ENCODE measurements around the gene PSMD12. TPM values are rescaled to one million over a fixed set of nuclear protein-coding genes. Genes with fewer than 3 reads are reported as not detected.
"Not testable (repeated sequence)": the region's sequence is repeated elsewhere in the genome, so short reads cannot be mapped to it uniquely, and the experiment has no call there.

Gene PSMD12
- total RNA-seq, 2 experiments from 2014 or later = 15.0 to 62.8 TPM

DNA sequence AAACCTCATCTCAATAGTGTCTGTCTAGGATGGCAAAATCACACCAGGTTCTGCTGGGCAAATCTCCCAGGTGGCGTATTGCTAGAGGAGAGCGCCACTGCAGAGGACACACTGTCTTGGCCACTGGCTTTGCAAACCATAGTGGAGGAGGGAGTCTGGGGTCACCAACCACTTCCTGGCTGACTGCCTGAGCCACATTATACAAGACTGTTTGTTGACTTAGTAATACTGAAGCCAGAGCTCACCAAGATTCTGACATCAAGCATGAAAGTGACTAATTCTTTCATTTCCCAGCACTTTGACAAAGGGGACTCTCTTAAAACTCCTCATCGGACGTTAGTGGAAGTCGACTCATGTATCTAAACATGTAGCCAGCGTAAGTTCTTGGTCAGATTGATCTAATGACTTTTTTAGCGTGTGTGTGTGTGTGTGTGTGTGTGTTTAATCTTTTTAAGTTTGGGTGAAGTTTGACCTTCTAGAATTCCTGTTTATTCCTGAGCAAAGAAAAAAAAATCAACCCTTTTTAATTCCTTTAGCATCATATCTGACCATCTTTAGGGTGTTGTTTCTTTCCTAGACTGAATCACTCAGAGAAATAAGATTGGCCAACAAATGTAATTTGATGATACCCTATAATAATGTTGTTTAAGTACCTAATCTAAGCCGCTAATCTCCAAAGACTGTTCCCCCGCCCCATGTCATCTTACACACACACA is 24.4 kb upstream of the PSMD12 start:
- Histone ChIP-seq H3K9me2 (ENCODE audit: insufficient read depth, low read length) (no peaks in the 10 kb centered on the region), H3K36me3 (ENCODE audit: insufficient read depth, low read length) (no peaks in the 10 kb centered on the region), H3K4me3 (ENCODE audit: low read depth, low read length, poor library complexity, severe bottlenecking) (no peak overlapping the region), H4K20me1 (ENCODE audit: insufficient read depth, low read length) (no peaks in the 10 kb centered on the region; the same call in 1 of the 2 replicates), H3K4me1 (ENCODE audit: insufficient read depth, low read length, poor library complexity, severe bottlenecking) (no peaks in the 10 kb centered on the region), H2AFZ (ENCODE audit: low read length) (no peak overlapping the region), H3K4me2 (ENCODE audit: low read length) (no peak overlapping the region), H3K9me3 (ENCODE audit: low read length) (no peaks in the 10 kb centered on the region), H3K79me2 (ENCODE audit: insufficient read depth, low read depth, low read length) (no peaks in the 10 kb centered on the region), H3K27ac (ENCODE audit: low read depth, low read length, poor library complexity, severe bottlenecking) (no peak overlapping the region)
- BruUV-seq (replicated peaks) = no TSS peak
- ChIA-PET POLR2A (no interaction called here), CTCF (ENCODE audit: unreplicated experiment) (no interaction called here)
- DNase-seq (ENCODE audit: low spot score) = no peak
- intact Hi-C loops (cut with micrococcal nuclease; ENCODE audit: unreplicated experiment) = no loop called here
- no peak for TF ChIP-seq EZH2phosphoT487 (IDR thresholded peaks at IDR 0.05; ENCODE audit: borderline replicate concordance, low read depth, low read length)
- TF ChIP-seq, protein P1, sequence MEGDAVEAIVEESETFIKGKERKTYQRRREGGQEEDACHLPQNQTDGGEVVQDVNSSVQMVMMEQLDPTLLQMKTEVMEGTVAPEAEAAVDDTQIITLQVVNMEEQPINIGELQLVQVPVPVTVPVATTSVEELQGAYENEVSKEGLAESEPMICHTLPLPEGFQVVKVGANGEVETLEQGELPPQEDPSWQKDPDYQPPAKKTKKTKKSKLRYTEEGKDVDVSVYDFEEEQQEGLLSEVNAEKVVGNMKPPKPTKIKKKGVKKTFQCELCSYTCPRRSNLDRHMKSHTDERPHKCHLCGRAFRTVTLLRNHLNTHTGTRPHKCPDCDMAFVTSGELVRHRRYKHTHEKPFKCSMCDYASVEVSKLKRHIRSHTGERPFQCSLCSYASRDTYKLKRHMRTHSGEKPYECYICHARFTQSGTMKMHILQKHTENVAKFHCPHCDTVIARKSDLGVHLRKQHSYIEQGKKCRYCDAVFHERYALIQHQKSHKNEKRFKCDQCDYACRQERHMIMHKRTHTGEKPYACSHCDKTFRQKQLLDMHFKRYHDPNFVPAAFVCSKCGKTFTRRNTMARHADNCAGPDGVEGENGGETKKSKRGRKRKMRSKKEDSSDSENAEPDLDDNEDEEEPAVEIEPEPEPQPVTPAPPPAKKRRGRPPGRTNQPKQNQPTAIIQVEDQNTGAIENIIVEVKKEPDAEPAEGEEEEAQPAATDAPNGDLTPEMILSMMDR (conservative IDR thresholded peaks at IDR 0.05; ENCODE audit: low read length) = no peak

DNA sequence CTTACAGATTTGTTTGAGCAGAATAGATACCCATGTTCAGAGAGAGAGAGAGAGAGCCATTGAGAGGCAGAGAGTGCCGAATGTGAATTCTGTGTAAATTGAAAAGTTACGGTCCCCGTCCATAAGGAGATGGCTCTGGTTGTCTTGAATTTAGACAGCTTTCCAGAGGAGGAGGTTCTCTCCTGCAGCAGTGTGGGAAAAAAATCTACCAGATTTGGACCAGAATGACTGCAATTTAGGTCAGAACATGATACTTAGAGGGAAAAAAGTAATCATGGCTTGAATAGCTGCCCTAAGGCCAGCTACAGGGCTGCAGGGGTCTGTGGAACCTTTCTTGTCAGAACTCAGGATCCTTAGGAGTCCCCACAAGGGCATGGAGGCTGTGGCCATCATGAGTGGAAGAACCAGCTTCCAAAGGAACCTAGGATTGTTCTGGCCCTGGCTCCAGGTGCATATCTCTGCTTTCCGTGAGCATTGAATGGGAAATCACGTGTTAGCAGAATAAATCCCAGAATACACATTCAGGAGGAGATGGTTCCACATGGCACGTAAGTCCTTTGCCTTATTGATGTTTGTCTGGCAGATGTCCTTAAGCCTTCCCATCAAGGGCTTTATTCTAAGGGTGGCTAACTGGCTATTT is 23.7 kb upstream of the PSMD12 start:
- POLR2A ChIA-PET = interaction anchor here (1.9 kb wide), 1 partner anchor 85 kb away, joined by 5 read pairs; no protein-coding TSS in a partner anchor
- CTCF ChIA-PET (ENCODE audit: unreplicated experiment) = no interaction called here
- intact Hi-C loops (cut with micrococcal nuclease; ENCODE audit: unreplicated experiment) = no loop called here
- Histone ChIP-seq H3K79me2 (ENCODE audit: insufficient read depth, low read depth, low read length) (no peaks in the 10 kb centered on the region), H3K9me3 (ENCODE audit: low read length) (no peaks in the 10 kb centered on the region), H4K20me1 (ENCODE audit: insufficient read depth, low read length) (no peaks in the 10 kb centered on the region; the same call in 1 of the 2 replicates), H3K36me3 (ENCODE audit: insufficient read depth, low read length) (no peaks in the 10 kb centered on the region), H3K9me2 (ENCODE audit: insufficient read depth, low read length) (no peaks in the 10 kb centered on the region), H3K27ac (ENCODE audit: low read depth, low read length, poor library complexity, severe bottlenecking) (no peak overlapping the region), H3K4me2 (ENCODE audit: low read length) (no peak overlapping the region), H3K4me1 (ENCODE audit: insufficient read depth, low read length, poor library complexity, severe bottlenecking) (no peaks in the 10 kb centered on the region), H2AFZ (ENCODE audit: low read length) (no peak overlapping the region), H3K4me3 (ENCODE audit: low read depth, low read length, poor library complexity, severe bottlenecking) (no peak overlapping the region)
- TF ChIP-seq, protein P1 (conservative IDR thresholded peaks at IDR 0.05; ENCODE audit: low read length) = no peak
- TF ChIP-seq EZH2phosphoT487 (IDR thresholded peaks at IDR 0.05; ENCODE audit: borderline replicate concordance, low read depth, low read length) = no peak
- no peak for DNase-seq (ENCODE audit: low spot score)
- BruUV-seq (replicated peaks) = no TSS peak

DNA sequence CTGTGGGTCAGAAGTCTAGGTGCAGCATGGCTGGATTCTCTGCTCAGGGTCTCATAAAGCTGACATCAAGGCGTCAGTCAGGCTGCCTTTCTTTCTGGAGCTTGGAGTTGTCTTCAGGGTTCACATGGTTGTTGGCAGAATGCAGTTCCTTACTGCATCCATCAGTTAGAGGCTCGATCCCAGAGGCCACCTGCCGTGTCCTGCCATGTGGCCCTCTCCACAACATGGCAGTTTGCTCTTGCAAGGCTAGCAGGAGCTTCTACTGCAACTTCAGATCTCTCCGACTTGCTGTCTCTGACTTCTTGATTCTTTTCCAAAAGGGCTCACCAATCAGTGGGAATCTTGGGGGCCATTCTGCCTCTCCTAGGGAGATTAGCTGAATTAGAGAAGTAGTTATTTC is 22.6 kb upstream of the PSMD12 start:
- Histone ChIP-seq H3K9me3 (ENCODE audit: low read length) (peaks cover 4% of the 10 kb centered on the region; the same call in 1 of the 2 replicates), H3K4me1 (ENCODE audit: insufficient read depth, low read length, poor library complexity, severe bottlenecking) (no peaks in the 10 kb centered on the region), H3K36me3 (ENCODE audit: insufficient read depth, low read length) (no peaks in the 10 kb centered on the region), H3K79me2 (ENCODE audit: insufficient read depth, low read depth, low read length) (no peaks in the 10 kb centered on the region), H4K20me1 (ENCODE audit: insufficient read depth, low read length) (no peaks in the 10 kb centered on the region), H2AFZ (ENCODE audit: low read length) (no peak overlapping the region), H3K27ac (ENCODE audit: low read depth, low read length, poor library complexity, severe bottlenecking) (no peak overlapping the region), H3K4me2 (ENCODE audit: low read length) (no peak overlapping the region), H3K9me2 (ENCODE audit: insufficient read depth, low read length) (no peaks in the 10 kb centered on the region), H3K4me3 (ENCODE audit: low read depth, low read length, poor library complexity, severe bottlenecking) (no peak overlapping the region)
- intact Hi-C loops (cut with micrococcal nuclease; ENCODE audit: unreplicated experiment) = no loop called here
- ChIA-PET CTCF (ENCODE audit: unreplicated experiment) (no interaction called here), POLR2A (interaction anchor here (1.9 kb wide), 1 partner anchor 86 kb away, joined by 5 read pairs; no protein-coding TSS in a partner anchor)
- no peak for TF ChIP-seq EZH2phosphoT487 (IDR thresholded peaks at IDR 0.05; ENCODE audit: borderline replicate concordance, low read depth, low read length)
- TF ChIP-seq, protein P1 (conservative IDR thresholded peaks at IDR 0.05; ENCODE audit: low read length) = no peak
- no TSS peak for BruUV-seq (replicated peaks)
- no peak for DNase-seq (ENCODE audit: low spot score)

DNA sequence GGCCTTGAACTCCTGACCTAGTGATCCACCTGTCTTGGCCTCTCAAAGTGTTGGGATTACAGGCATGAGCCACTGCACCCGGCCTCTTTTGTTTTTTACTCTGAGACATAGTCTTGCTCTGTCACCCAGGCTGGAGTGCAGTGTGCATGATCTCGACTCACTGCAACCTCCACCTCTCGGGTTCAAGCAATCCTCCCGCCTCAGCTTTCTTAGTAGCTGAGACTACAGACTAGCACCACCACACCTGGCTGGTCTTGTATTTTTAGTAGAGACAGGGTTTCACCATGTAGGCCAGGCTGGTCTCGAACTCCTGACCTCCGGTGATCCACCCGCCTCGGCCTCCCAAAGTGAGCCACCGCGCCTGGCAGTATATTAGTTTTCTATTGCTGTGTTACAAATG is 22.2 kb upstream of the PSMD12 start:
- H3K79me2 ChIP-seq (ENCODE audit: insufficient read depth, low read depth, low read length); H3K4me3 ChIP-seq (ENCODE audit: low read depth, low read length, poor library complexity, severe bottlenecking); DNase-seq (ENCODE audit: low spot score); H3K9me3 ChIP-seq (ENCODE audit: low read length); H3K4me1 ChIP-seq (ENCODE audit: insufficient read depth, low read length, poor library complexity, severe bottlenecking); H4K20me1 ChIP-seq (ENCODE audit: insufficient read depth, low read length); BruUV-seq (replicated peaks); H3K9me2 ChIP-seq (ENCODE audit: insufficient read depth, low read length); H3K36me3 ChIP-seq (ENCODE audit: insufficient read depth, low read length); H3K4me2 ChIP-seq (ENCODE audit: low read length); H3K27ac ChIP-seq (ENCODE audit: low read depth, low read length, poor library complexity, severe bottlenecking); CTCF ChIA-PET (ENCODE audit: unreplicated experiment); intact Hi-C loops (cut with micrococcal nuclease; ENCODE audit: unreplicated experiment); H2AFZ ChIP-seq (ENCODE audit: low read length): not testable (repeated sequence)
- POLR2A ChIA-PET = interaction anchor here (1.9 kb wide), 1 partner anchor 87 kb away, joined by 5 read pairs; no protein-coding TSS in a partner anchor
